C4-2B (cell line): ENCODE measurements around the gene SEPTIN8.

Experiments used
- CTCF ChIP-seq: fragments of 450-650 bp; conservative IDR thresholded peaks from 2 replicates; pipeline ENCODE4 v1.5.1; 2017; ENCODE audit warnings: mild to moderate bottlenecking
- ZFX ChIP-seq: fragments of 450-650 bp; IDR thresholded peaks from 2 replicates; pipeline ENCODE4 v1.6.1; 2017

- TF ChIP-seq CTCF = no peak
- TF ChIP-seq ZFX = no peak
Observed at GRCh38 chr5:132780577-132780976, 3.5 kb upstream of the SEPTIN8 start.
